D721Med (cell line): ENCODE results near the gene MAP3K21.

Experiments
- DNase-seq: peaks from one replicate; pipeline ENCODE4 v3.0.0; 2011; ENCODE audit warnings: low spot score; ENCODE audit not compliant: insufficient read length
- FAIRE-seq: peaks from 2 replicates; lab custom pipeline; 2011; peaks lifted over from hg19 to GRCh38; lab: Jason Lieb, UNC
- CTCF ChIP-seq: IDR thresholded peaks from 2 replicates; pipeline ENCODE4 v1.5.1; 2012; ENCODE audit warnings: mild to moderate bottlenecking, control low read depth; ENCODE audit not compliant: insufficient read depth; ENCODE audit errors: missing control alignments

The MAP3K21 gene

GRCh38 chr1:233412812-233413211 is 85.3 kb downstream of the MAP3K21 start:
- FAIRE-seq (no peak), DNase-seq (no peak)
- no peak for TF ChIP-seq CTCF

GRCh38 chr1:233421293-233421692 is 93.8 kb downstream of the MAP3K21 start:
- FAIRE-seq (peak; percentile 68), DNase-seq (no peak)
- TF ChIP-seq CTCF, result no peak

- no peak for DNase-seq
These were observed 97.3 kb downstream of the MAP3K21 start for GRCh38 chr1:233424779-233425178.

GRCh38 chr1:233427907-233428306 is 100.4 kb downstream of the MAP3K21 start:
- FAIRE-seq (no peak), DNase-seq (no peak)
- TF ChIP-seq CTCF, result no peak

More at GRCh38 chr1:233424779-233425178, 97.3 kb downstream of the MAP3K21 start:
- TF ChIP-seq CTCF, result no peak
- peak; percentile 32 for FAIRE-seq

- FAIRE-seq, result peak; percentile 71
- TF ChIP-seq CTCF, result no peak
- no peak for DNase-seq
These were observed 104.4 kb downstream of the MAP3K21 start for GRCh38 chr1:233431753-233432403.

GRCh38 chr1:233432916-233433315 is 105.4 kb downstream of the MAP3K21 start:
- DNase-seq, result no peak
- FAIRE-seq, result no peak
- TF ChIP-seq CTCF, result no peak

- DNase-seq (no peak), FAIRE-seq (peak; percentile 63)
These were observed 106.1 kb downstream of the MAP3K21 start for GRCh38 chr1:233433436-233434210.

More at GRCh38 chr1:233433436-233434210, 106.1 kb downstream of the MAP3K21 start:
- no peak for TF ChIP-seq CTCF
